GM13977 (cell line): ENCODE measurements around the gene NOXO1.

Experiments
- DNase-seq: peaks from one replicate; pipeline ENCODE4 v3.0.0; 2012; ENCODE audit warnings: low spot score
- in situ Hi-C: fragments of 300-500 bp; cut with MboI; formaldehyde crosslinking; loops from one replicate; pipeline ENCODE4 v1.12.0; 2022; ENCODE audit warnings: low sequenced_read_pairs, low pct_unique_long_range_greater_than_20kb, mixed read lengths, inconsistent platforms; ENCODE audit not compliant: unreplicated experiment
- TF ChIP-seq, protein P1 (sequence below): IDR thresholded peaks from 2 replicates; pipeline ENCODE4 v1.5.1; 2012; ENCODE audit warnings: mild to moderate bottlenecking, control low read depth; ENCODE audit not compliant: insufficient read depth; ENCODE audit errors: extremely low read depth, missing control alignments

The NOXO1 gene

DNA sequence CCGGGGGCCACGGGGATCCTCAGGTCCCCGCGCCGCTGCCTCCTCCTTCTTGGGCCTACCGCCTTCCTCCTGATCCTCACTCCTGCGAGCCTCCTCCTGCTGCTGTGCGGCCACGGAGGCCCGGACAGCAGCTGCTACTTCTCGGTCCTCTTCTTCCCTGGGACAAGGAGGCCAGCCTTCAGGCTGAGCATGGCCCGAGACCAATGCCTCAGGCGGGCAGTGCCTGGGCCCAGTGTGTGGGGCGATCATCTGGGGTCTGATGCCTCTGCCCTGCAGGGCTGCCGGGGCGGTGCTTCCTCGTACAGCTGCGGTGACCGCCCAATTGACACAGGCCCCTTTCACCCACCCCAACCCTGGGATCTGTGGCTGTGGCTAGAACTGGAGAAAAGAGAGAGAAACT is 19.8 kb upstream of the NOXO1 start:
- in situ Hi-C loops: no loop called here
- TF ChIP-seq, protein P1, sequence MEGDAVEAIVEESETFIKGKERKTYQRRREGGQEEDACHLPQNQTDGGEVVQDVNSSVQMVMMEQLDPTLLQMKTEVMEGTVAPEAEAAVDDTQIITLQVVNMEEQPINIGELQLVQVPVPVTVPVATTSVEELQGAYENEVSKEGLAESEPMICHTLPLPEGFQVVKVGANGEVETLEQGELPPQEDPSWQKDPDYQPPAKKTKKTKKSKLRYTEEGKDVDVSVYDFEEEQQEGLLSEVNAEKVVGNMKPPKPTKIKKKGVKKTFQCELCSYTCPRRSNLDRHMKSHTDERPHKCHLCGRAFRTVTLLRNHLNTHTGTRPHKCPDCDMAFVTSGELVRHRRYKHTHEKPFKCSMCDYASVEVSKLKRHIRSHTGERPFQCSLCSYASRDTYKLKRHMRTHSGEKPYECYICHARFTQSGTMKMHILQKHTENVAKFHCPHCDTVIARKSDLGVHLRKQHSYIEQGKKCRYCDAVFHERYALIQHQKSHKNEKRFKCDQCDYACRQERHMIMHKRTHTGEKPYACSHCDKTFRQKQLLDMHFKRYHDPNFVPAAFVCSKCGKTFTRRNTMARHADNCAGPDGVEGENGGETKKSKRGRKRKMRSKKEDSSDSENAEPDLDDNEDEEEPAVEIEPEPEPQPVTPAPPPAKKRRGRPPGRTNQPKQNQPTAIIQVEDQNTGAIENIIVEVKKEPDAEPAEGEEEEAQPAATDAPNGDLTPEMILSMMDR: no peak
- no peak for DNase-seq

DNA sequence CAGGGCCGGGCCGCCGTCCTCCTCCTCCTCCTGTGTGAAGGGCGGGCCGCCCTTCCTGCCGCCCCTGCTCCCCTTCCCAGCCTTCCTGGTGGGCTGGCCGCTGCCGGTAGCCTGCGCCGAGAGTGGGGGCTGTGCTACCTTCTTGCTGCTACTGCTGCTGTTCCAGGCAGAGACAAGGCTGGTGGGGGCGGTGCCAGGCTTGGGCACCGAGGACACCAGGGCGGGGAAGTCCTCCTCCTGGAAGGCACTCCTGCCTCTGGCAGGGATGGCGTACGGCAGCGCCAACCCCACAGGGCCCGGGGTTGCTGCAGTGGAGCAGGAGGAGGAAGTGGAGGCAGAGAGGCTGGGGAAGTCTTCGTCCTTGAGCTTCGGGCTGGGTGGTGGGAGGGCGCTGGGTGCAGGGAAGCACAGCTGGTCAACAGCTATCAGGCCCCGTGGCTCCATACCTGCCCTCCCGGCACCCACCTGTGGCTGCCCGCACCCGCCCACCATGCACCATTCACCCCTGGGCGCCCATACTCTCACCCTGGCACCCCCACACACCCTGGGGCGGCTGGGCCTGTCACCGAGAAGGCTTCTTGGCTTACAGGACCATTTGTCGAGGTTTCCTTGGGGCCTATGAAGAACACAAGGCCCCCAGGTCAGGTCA is 18.7 kb upstream of the NOXO1 start:
- in situ Hi-C loops: no loop called here
- TF ChIP-seq, protein P1: no peak
- DNase-seq: no peak

DNA sequence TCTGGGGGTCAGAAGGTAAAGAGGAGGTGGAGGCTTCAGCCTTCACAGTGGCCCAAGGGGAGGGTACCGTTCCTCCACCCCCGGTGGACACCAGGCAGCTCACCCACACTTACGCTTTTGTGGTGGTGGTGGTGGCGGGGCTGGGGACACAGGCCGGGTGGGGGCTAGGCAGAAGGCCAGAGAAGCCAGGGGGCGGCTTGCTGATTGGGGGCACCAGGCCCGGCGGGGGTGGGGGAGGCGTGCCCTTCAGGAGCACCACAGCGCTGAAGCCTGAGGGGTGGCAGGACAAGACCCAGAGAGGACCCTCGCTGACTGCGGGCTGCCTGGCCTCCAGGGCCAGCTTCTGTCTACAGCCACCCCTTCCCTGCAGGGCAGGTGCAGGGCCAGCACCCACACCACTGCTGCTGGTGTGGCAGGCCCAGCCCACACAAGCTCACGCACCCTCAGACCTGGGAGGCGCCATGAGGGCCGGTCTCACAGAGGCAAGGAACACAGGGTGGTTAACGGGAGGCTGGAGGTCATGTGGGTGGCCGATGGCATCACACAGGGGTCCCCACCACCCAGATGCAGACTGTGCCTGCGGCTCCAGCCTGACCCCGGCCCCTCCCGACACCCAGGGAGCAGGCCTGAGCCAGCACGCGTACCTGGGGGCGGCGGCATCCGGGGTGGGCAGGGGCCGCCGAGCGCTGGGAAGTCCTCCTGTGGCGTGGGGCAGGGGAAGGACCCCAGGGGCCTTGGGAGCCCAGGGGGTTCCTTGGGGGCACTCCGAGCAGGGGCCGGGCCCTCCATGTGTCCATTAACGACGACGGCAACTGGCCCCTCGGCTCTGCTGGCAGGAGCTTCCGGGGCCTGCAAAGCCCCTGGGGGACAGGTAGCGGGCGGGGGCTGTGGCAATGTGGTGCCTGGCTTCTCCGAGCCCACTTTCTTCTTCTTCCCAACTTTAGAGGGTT is 17.9 kb upstream of the NOXO1 start:
- DNase-seq: no peak
- TF ChIP-seq, protein P1: no peak
- in situ Hi-C loops: no loop called here

DNA sequence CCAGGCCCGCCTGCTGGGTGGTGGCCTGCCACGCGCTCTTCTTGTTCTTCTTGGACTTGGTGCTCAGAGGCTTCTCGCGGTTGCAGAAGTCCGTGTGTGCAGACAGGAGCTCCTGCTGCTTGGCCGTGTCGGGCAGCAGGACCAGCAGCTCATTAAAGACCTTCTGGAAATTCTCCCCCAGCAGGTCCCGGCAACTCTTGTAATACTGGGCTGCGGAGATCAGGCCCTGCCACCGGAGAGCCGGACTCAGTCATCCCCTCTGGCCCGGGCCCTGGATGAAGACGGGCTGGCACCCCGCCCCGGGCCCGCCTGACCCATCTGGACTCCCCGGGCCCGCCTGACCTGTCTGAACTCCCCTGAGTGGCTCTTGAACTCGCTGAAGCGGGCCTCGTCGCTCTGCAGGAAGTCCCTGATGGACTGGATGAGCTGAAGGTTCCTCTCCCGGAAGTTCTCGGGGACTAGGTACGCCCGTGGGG is 17.1 kb upstream of the NOXO1 start:
- DNase-seq: no peak
- in situ Hi-C loops: no loop called here
- TF ChIP-seq, protein P1: no peak

DNA sequence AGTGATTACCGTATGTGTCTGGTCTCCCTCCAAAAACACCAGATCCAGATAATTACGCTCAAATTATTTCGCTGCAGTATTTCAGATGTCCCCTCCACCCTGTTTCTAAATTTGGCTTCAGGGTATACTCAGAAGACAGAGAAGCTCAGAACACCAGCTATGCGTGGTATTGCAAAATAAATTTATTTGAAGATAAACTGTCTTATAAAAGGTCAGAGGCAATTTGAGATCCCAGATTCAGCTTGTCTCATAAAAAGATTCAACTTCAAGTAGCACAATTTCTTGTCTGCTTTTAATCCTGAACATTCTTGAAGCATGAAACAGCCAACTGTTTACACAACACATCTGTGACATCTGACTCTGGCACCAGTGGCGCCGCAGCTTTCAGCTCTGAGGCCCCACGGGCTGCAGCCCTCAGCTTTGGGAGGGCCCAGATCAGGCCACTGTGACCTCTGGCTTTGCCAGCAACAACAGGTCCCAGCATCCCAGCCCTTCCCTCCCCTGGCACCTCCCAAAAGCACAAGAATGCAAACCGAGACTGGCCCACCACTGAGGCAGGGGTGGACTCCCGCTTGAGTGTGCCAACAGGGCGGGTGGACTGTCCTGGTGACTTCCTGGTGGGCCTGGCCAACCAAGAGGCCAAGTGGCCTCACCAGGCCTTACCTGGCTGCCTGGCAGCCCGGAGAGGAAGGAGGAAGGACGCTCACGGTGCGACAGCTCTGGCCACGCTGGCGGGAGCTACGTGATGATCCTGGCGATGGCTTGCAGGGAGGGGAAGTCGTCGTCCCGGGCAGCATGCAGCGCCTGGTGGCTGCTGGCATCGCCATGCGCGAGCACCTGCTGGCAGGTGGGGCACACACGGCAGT is 16.5 kb upstream of the NOXO1 start:
- TF ChIP-seq, protein P1: no peak
- no peak for DNase-seq
- in situ Hi-C loops: no loop called here

DNA sequence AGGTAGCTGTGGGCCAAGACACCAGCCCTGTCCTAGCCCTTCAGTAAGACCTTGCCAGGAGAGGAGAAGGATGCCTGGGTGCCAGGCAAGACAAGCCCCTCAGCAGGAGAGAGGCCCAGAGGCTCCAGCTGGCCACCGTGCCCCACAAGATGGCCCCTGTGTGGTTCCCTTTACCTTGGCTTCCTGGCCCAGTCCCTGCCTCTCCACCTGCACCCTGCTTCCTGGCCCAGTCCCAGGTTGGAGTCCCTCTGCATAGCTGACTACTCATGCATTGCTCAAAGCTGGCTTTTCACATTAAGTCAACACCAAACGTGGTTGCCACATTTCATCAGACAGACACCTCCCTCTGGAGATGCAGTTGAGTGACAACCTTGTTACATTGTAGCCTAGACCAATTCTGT is 12.5 kb upstream of the NOXO1 start:
- DNase-seq: no peak
- in situ Hi-C loops: no loop called here
- TF ChIP-seq, protein P1: no peak
